ENCODE measurements around the gene CFD.

- TF ChIP-seq CTCF (IDR thresholded peaks at IDR 0.05), result no peak
- TF ChIP-seq POLR2A (IDR thresholded peaks at IDR 0.05), result no peak
- no peak for TF ChIP-seq POLR2AphosphoS5 (IDR thresholded peaks at IDR 0.05)
- no peak for TF ChIP-seq EP300 (IDR thresholded peaks at IDR 0.05)
These were observed 25.2 kb upstream of the CFD start for GRCh38 chr19:834216-834615.
